ENCODE measurements around the gene ARHGAP24. TPM values are rescaled to one million over a fixed set of nuclear protein-coding genes. Genes with fewer than 3 reads are reported as not detected.
"Not testable (repeated sequence)": the region's sequence is repeated elsewhere in the genome, so short reads cannot be mapped to it uniquely, and the experiment has no call there.

ARHGAP24 gene
- total RNA-seq, 4 donors from 2014 or later = 17.8 to 65.2 (median 27.2) TPM

GRCh38 chr4:85909851-85910250, 434.9 kb downstream of the ARHGAP24 start:
- H3K4me1 ChIP-seq = peaks cover 6% of the 10 kb centered on the region
- 75% methylated on average over 8 of the region's 10 CpGs for WGBS
- H3K36me3 ChIP-seq = no peaks in the 10 kb centered on the region
- H3K27me3 ChIP-seq = no peaks in the 10 kb centered on the region
- no peaks in the 10 kb centered on the region for H3K9me3 ChIP-seq
- no peak overlapping the region for H3K4me3 ChIP-seq
- TF ChIP-seq EP300 (IDR thresholded peaks at IDR 0.05) (no peak), POLR2AphosphoS5 (IDR thresholded peaks at IDR 0.05) (no peak), POLR2A (IDR thresholded peaks at IDR 0.05) (no peak)
- TF ChIP-seq, protein P1, sequence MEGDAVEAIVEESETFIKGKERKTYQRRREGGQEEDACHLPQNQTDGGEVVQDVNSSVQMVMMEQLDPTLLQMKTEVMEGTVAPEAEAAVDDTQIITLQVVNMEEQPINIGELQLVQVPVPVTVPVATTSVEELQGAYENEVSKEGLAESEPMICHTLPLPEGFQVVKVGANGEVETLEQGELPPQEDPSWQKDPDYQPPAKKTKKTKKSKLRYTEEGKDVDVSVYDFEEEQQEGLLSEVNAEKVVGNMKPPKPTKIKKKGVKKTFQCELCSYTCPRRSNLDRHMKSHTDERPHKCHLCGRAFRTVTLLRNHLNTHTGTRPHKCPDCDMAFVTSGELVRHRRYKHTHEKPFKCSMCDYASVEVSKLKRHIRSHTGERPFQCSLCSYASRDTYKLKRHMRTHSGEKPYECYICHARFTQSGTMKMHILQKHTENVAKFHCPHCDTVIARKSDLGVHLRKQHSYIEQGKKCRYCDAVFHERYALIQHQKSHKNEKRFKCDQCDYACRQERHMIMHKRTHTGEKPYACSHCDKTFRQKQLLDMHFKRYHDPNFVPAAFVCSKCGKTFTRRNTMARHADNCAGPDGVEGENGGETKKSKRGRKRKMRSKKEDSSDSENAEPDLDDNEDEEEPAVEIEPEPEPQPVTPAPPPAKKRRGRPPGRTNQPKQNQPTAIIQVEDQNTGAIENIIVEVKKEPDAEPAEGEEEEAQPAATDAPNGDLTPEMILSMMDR (IDR thresholded peaks at IDR 0.05) = no peak
- no peak overlapping the region for H3K27ac ChIP-seq
- DNase-seq (ENCODE audit: low spot score in 2 of 2) = no peak

DNA sequence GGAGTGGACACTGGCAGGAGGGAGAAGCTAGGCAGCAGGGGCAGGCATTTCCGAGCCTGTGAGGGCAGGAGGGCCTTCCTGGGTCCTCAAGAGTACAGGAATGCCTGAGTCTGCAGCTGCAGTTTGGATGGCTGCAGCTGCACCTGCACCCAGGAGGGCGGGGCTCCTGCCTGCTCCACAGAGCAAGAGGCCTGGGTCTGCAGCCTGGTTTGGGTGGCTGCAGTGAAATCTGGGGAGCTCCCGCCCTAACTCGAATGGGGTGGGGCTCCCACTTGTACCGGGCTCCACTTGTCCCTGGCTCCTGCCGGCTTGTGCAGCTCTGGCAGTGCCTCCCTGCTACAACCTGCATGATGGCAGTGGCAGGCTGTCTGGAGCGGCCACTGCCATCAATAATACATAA, 436.0 kb downstream of the ARHGAP24 start:
- Histone ChIP-seq H3K4me1 (no peaks in the 10 kb centered on the region), H3K36me3 (no peaks in the 10 kb centered on the region), H3K27me3 (no peaks in the 10 kb centered on the region), H3K9me3 (no peaks in the 10 kb centered on the region), H3K4me3 (no peak overlapping the region), H3K27ac (no peak overlapping the region)
- DNase-seq (ENCODE audit: low spot score in 2 of 2) = no peak
- TF ChIP-seq, protein P1 (IDR thresholded peaks at IDR 0.05) = no peak
- no peak for TF ChIP-seq EP300 (IDR thresholded peaks at IDR 0.05)
- no peak for TF ChIP-seq POLR2A (IDR thresholded peaks at IDR 0.05)
- no peak for TF ChIP-seq POLR2AphosphoS5 (IDR thresholded peaks at IDR 0.05)
- WGBS = 65% methylated on average over 7 of the region's 7 CpGs

- no peaks in the 10 kb centered on the region for H3K36me3 ChIP-seq
- WGBS = 97% methylated on average over 5 of the region's 5 CpGs
Observed at GRCh38 chr4:85913931-85914694, 439.2 kb downstream of the ARHGAP24 start.

DNA sequence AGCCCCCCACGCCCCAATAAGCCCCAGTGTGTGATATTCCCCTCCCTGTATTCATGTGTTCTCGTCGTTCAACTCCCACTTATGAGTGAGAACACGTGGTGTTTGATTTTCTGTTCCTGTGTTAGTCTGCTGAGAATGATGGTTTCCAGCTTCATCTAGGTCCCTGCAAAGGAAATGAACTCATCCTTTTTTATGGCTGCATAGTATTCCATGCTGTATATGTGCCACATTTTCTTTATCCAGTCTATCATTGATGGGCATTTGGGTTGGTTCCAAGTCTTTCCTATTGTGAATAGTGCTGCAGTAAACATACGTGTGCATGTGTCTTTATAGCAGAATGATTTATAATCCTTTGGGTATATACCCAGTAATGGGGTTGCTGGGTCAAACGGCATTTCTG, 440.6 kb downstream of the ARHGAP24 start:
- 69% methylated on average over 6 of the region's 6 CpGs for WGBS

More at GRCh38 chr4:85913931-85914694, 439.2 kb downstream of the ARHGAP24 start:
- H3K4me1 ChIP-seq = no peaks in the 10 kb centered on the region
- DNase-seq (ENCODE audit: low spot score in 2 of 2) = no peak
- no peak for TF ChIP-seq POLR2A (IDR thresholded peaks at IDR 0.05)
- TF ChIP-seq, protein P1 (IDR thresholded peaks at IDR 0.05) = no peak
- TF ChIP-seq EP300 (IDR thresholded peaks at IDR 0.05) = no peak
- no peak for TF ChIP-seq POLR2AphosphoS5 (IDR thresholded peaks at IDR 0.05)
- H3K9me3 ChIP-seq = no peaks in the 10 kb centered on the region
- H3K27ac ChIP-seq = no peak overlapping the region
- H3K27me3 ChIP-seq = no peaks in the 10 kb centered on the region
- H3K4me3 ChIP-seq = no peak overlapping the region

DNA sequence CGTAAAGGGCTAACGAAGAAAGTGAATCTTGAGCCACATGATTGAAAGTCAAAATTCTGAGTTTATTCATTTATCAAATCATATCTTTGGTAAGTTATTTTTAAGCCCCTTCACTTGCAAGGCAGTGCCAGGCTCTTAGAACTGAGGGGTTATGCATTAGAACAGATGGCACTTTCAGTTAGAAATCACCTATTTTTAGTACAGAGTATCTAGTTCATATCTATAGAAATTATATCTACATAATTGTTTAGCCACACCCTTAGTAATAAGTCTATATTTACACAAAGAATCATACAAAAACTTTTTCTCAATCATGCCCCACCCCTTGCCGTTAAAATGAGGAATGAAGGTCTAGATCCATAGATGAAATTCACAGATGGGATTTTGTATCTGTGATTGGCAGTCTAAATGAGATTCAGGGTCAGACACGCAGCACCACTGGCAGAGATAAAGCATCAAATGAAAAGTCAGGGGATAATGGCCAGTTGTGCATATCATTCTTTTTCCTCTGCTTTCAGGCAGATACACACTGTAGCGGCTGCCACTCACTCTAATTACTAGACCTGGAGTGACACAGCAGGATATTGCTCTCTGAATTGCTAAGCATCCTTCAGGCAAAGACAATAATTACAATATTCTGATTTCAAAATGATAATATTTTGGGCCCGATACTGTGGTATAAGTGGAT, 444.4 kb downstream of the ARHGAP24 start:
- no peaks in the 10 kb centered on the region for H3K27me3 ChIP-seq
- no peak overlapping the region for H3K27ac ChIP-seq
- no peak for TF ChIP-seq EP300 (IDR thresholded peaks at IDR 0.05)
- TF ChIP-seq POLR2AphosphoS5 (IDR thresholded peaks at IDR 0.05) = no peak
- no peak for TF ChIP-seq POLR2A (IDR thresholded peaks at IDR 0.05)
- TF ChIP-seq, protein P1 (IDR thresholded peaks at IDR 0.05) = no peak
- no peaks in the 10 kb centered on the region for H3K4me1 ChIP-seq
- no peaks in the 10 kb centered on the region for H3K36me3 ChIP-seq
- no peak overlapping the region for H3K4me3 ChIP-seq
- H3K9me3 ChIP-seq = no peaks in the 10 kb centered on the region
- 88% methylated on average over 6 of the region's 6 CpGs for WGBS
- no peak for DNase-seq (ENCODE audit: low spot score in 2 of 2)

More for the DNA sequence above, 440.6 kb downstream of the ARHGAP24 start:
- not testable (repeated sequence) for DNase-seq (ENCODE audit: low spot score in 2 of 2); H3K4me3 ChIP-seq; H3K27ac ChIP-seq; H3K36me3 ChIP-seq; H3K27me3 ChIP-seq; H3K4me1 ChIP-seq; H3K9me3 ChIP-seq
